K562 (cell line): ENCODE measurements around the gene HDAC5. TPM values are rescaled to one million over a fixed set of nuclear protein-coding genes. Genes with fewer than 3 reads are reported as not detected.

Source experiments
- BMI1 ChIP-seq: fragments of 150-350 bp; IDR thresholded peaks from 2 replicates; pipeline ENCODE4 v1.6.1; 2014; ENCODE audit warnings: low read length
- CBX1 ChIP-seq: sonication (generic); IDR thresholded peaks from 2 replicates; pipeline ENCODE4 v1.6.1; 2016; ENCODE audit warnings: antibody characterized with exemption, low read depth, mild to moderate bottlenecking
- EP400 ChIP-seq: fragments of 450-650 bp; IDR thresholded peaks from 2 replicates; pipeline ENCODE4 v1.6.1; 2017; ENCODE audit warnings: antibody characterized with exemption, mild to moderate bottlenecking, moderate library complexity
- KDM2B ChIP-seq: fragments of 250-450 bp; sonication (Bioruptor Pico); IDR thresholded peaks from 2 replicates; pipeline ENCODE4 v1.8.0; 2021; ENCODE audit warnings: mild to moderate bottlenecking, moderate library complexity
- NFIX ChIP-seq: fragments of 250-450 bp; sonication (Bioruptor Pico); IDR thresholded peaks from 2 replicates; pipeline ENCODE4 v1.4.0; 2020; ENCODE audit warnings: low read depth, mild to moderate bottlenecking, moderate library complexity
- POU5F1 ChIP-seq: fragments of 150-350 bp; IDR thresholded peaks from 2 replicates; pipeline ENCODE4 v1.6.1; 2014; ENCODE audit warnings: borderline replicate concordance, low read length, low read depth, mild to moderate bottlenecking; ENCODE audit not compliant: partially characterized antibody
- SMARCA4 ChIP-seq: fragments of 450-650 bp; IDR thresholded peaks from 2 replicates; pipeline ENCODE4 v1.6.1; 2016
- SP1 ChIP-seq: sonication (generic); formaldehyde crosslinking; IDR thresholded peaks from 2 replicates; pipeline ENCODE4 v1.8.1; 2022; ENCODE audit warnings: mild to moderate bottlenecking, missing genetic modification reagents
- TAF1 ChIP-seq: IDR thresholded peaks from 2 replicates; pipeline ENCODE4 v1.6.1; 2011; ENCODE audit warnings: mild to moderate bottlenecking, low read length, moderate library complexity; ENCODE audit not compliant: insufficient read depth, control insufficient read depth, severe bottlenecking; ENCODE audit errors: extremely low read depth
- ZFP30 ChIP-seq: fragments of 250-450 bp; sonication (Bioruptor Pico); IDR thresholded peaks from 2 replicates; pipeline ENCODE4 v1.8.0; 2022; ENCODE audit warnings: moderate library complexity, mild to moderate bottlenecking, inconsistent platforms, borderline replicate concordance
- ZFX ChIP-seq: sonication (generic); formaldehyde crosslinking; IDR thresholded peaks from 2 replicates; pipeline ENCODE4 v1.8.0; 2022; ENCODE audit warnings: mild to moderate bottlenecking, missing genetic modification reagents, moderate library complexity
- ZNF347 ChIP-seq: fragments of 450-650 bp; formaldehyde crosslinking; IDR thresholded peaks from 2 replicates; pipeline ENCODE4 v1.4.0; 2020; ENCODE audit warnings: low read depth, mild to moderate bottlenecking, moderate library complexity
- polyA plus RNA-seq, 8 experiments: library from polyadenylated mRNA; depleted of rRNA in 4 of 8; stranded (reverse) in 5 of 8; unstranded in 3 of 8; fragments of >200 nt; fragmentation: Nextera tagmentation in 2 of 8; fragmentation: Illumina TruSeq in 1 of 8; extraction: Ambion mirVana in 2 of 8; extraction: Trizol in 1 of 8; gene quantifications; 2 replicates each; pipeline versions ENCODE4 v1.2.1 to v1.2.3, GENCODE V29; 2011 to 2014; ENCODE audit warnings: inconsistent platforms in 1 of 8, missing spikeins in 1 of 8
- total RNA-seq, 7 experiments: library from RNA; depleted of rRNA in 6 of 7; stranded (reverse); fragments of >200 nt in 6 of 7; fragmentation: Illumina TruSeq in 2 of 7; extraction: Trizol in 2 of 7; gene quantifications; 2 replicates each; pipeline versions ENCODE4 v1.2.1 to v1.2.3, GENCODE V29; 2011 to 2021; ENCODE audit warnings: low replicate concordance in 1 of 7
- TF ChIP-seq, protein P1 (sequence below): fragments of 450-650 bp; IDR thresholded peaks from 2 replicates; pipeline ENCODE4 v1.6.1; 2016; ENCODE audit warnings: low read depth, mild to moderate bottlenecking, moderate library complexity
- TF ChIP-seq, protein P2 (sequence below): fragments of 450-650 bp; formaldehyde crosslinking; IDR thresholded peaks from 2 replicates; pipeline ENCODE4 v1.4.0; 2020; ENCODE audit warnings: mild to moderate bottlenecking, moderate library complexity
- TF ChIP-seq, protein P3 (sequence below): fragments of 250-450 bp; sonication (Bioruptor Pico); IDR thresholded peaks from 2 replicates; pipeline ENCODE4 v1.9.0; 2021; ENCODE audit warnings: mild to moderate bottlenecking, inconsistent platforms
- TF ChIP-seq, protein P4 (sequence below), 3 experiments: fragments of 200-800 bp in 1 of 3; fragments of 250-450 bp in 1 of 3; fragments of 450-650 bp in 1 of 3; sonication (Bioruptor Pico) in 1 of 3; sonication (Bioruptor generic) in 1 of 3; formaldehyde crosslinking in 1 of 3; IDR thresholded peaks; 2 replicates each; pipeline versions ENCODE4 v1.6.1 to v1.8.0; 2016 to 2022; ENCODE audit warnings: mild to moderate bottlenecking in 2 of 3, missing genetic modification characterization in 2 of 3, missing compliant biosample characterization in 1 of 3, moderate library complexity in 1 of 3
- TF ChIP-seq, protein P5 (sequence below): sonication (generic); formaldehyde crosslinking; IDR thresholded peaks from 2 replicates; pipeline ENCODE4 v1.8.1; 2022; ENCODE audit warnings: missing genetic modification reagents

HDAC5 gene
- total and polyA plus RNA-seq, 9 of the 15 experiments (the other 6 are each of a cell fraction or from before 2014, with no cell fraction given) = 0.45 to 26.2 (median 16.4) TPM

DNA sequence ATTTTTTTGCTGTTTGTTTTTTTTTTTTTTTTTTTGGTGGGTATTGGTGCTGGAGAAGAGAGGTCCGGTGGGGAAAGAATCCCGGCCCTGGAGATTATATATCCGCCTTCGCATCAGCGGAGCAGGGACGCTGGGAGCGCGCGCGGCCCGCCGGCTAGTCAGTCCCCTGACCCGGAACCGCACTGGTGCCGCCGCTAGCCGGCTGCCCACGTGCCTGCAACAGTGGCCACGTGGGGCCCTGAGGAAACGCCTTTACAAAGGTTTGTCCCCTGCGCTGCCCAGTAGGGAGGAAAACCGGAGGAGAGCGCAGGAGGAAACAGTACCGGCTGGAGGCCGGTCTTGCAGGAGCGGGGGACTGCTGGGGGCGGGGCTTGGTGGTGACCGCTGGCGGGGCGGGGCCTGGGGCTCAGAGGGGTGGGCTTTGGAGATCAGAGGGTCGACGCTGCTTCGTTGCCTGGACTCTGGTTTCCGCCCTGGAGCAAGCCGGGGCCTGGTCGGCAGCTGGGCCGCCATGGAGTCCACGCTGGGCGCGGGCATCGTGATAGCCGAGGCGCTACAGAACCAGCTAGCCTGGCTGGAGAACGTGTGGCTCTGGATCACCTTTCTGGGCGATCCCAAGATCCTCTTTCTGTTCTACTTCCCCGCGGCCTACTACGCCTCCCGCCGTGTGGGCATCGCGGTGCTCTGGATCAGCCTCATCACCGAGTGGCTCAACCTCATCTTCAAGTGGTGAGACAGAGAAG is 52.8 kb downstream of the HDAC5 start, which contains the start of gene G6PC3 (continued):
- peak; percentile 78 for TF ChIP-seq TAF1
- TF ChIP-seq, protein P1, sequence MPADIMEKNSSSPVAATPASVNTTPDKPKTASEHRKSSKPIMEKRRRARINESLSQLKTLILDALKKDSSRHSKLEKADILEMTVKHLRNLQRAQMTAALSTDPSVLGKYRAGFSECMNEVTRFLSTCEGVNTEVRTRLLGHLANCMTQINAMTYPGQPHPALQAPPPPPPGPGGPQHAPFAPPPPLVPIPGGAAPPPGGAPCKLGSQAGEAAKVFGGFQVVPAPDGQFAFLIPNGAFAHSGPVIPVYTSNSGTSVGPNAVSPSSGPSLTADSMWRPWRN = peak; percentile 64; the same call in 1 of the 2 replicates
- peak; percentile 86 for TF ChIP-seq ZFX (CRISPR knock-in tag)
- no peak for TF ChIP-seq BMI1
- peak; percentile 87 for TF ChIP-seq SP1
- TF ChIP-seq, protein P2, sequence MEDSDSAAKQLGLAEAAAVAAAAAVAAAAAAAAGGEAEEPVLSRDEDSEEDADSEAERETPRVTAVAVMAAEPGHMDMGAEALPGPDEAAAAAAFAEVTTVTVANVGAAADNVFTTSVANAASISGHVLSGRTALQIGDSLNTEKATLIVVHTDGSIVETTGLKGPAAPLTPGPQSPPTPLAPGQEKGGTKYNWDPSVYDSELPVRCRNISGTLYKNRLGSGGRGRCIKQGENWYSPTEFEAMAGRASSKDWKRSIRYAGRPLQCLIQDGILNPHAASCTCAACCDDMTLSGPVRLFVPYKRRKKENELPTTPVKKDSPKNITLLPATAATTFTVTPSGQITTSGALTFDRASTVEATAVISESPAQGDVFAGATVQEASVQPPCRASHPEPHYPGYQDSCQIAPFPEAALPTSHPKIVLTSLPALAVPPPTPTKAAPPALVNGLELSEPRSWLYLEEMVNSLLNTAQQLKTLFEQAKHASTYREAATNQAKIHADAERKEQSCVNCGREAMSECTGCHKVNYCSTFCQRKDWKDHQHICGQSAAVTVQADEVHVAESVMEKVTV (CRISPR knock-in tag) = no peak
- TF ChIP-seq NFIX = no peak
- TF ChIP-seq, protein P3, sequence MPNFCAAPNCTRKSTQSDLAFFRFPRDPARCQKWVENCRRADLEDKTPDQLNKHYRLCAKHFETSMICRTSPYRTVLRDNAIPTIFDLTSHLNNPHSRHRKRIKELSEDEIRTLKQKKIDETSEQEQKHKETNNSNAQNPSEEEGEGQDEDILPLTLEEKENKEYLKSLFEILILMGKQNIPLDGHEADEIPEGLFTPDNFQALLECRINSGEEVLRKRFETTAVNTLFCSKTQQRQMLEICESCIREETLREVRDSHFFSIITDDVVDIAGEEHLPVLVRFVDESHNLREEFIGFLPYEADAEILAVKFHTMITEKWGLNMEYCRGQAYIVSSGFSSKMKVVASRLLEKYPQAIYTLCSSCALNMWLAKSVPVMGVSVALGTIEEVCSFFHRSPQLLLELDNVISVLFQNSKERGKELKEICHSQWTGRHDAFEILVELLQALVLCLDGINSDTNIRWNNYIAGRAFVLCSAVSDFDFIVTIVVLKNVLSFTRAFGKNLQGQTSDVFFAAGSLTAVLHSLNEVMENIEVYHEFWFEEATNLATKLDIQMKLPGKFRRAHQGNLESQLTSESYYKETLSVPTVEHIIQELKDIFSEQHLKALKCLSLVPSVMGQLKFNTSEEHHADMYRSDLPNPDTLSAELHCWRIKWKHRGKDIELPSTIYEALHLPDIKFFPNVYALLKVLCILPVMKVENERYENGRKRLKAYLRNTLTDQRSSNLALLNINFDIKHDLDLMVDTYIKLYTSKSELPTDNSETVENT (CRISPR knock-in tag) = peak; percentile 60; the same call in 1 of the 2 replicates
- no peak for TF ChIP-seq ZFP30 (CRISPR knock-in tag)
- TF ChIP-seq POU5F1 = peak; percentile 99
- no peak for TF ChIP-seq ZNF347 (CRISPR knock-in tag)
- TF ChIP-seq EP400 = peak; percentile 100
- TF ChIP-seq, protein P4, sequence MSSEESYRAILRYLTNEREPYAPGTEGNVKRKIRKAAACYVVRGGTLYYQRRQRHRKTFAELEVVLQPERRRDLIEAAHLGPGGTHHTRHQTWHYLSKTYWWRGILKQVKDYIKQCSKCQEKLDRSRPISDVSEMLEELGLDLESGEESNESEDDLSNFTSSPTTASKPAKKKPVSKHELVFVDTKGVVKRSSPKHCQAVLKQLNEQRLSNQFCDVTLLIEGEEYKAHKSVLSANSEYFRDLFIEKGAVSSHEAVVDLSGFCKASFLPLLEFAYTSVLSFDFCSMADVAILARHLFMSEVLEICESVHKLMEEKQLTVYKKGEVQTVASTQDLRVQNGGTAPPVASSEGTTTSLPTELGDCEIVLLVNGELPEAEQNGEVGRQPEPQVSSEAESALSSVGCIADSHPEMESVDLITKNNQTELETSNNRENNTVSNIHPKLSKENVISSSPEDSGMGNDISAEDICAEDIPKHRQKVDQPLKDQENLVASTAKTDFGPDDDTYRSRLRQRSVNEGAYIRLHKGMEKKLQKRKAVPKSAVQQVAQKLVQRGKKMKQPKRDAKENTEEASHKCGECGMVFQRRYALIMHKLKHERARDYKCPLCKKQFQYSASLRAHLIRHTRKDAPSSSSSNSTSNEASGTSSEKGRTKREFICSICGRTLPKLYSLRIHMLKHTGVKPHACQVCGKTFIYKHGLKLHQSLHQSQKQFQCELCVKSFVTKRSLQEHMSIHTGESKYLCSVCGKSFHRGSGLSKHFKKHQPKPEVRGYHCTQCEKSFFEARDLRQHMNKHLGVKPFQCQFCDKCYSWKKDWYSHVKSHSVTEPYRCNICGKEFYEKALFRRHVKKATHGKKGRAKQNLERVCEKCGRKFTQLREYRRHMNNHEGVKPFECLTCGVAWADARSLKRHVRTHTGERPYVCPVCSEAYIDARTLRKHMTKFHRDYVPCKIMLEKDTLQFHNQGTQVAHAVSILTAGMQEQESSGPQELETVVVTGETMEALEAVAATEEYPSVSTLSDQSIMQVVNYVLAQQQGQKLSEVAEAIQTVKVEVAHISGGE (CRISPR knock-in tag; IDR thresholded peaks at IDR 0.05) = peak in 2 of 3 experiments; percentile 73 to 97; a peak in 4 of 6 replicates
- TF ChIP-seq, protein P5, sequence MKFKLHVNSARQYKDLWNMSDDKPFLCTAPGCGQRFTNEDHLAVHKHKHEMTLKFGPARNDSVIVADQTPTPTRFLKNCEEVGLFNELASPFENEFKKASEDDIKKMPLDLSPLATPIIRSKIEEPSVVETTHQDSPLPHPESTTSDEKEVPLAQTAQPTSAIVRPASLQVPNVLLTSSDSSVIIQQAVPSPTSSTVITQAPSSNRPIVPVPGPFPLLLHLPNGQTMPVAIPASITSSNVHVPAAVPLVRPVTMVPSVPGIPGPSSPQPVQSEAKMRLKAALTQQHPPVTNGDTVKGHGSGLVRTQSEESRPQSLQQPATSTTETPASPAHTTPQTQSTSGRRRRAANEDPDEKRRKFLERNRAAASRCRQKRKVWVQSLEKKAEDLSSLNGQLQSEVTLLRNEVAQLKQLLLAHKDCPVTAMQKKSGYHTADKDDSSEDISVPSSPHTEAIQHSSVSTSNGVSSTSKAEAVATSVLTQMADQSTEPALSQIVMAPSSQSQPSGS (CRISPR knock-in tag) = no peak
- TF ChIP-seq KDM2B (CRISPR knock-in tag) = no peak; the same call in 1 of the 2 replicates
- peak; percentile 7; the same call in 1 of the 2 replicates for TF ChIP-seq SMARCA4
- TF ChIP-seq CBX1 = peak; percentile 63; the same call in 1 of the 2 replicates
